KMS-11 (cell line): ENCODE data around the gene E2F2.
"Not testable (repeated sequence)": the region's sequence is repeated elsewhere in the genome, so short reads cannot be mapped to it uniquely, and the experiment has no call there.

Experiments
- H2AFZ ChIP-seq: fragments of 200-600 bp; sonication (generic); 2 replicates; pipeline ENCODE4 v1.6.1; 2016; ENCODE audit warnings: antibody characterized with exemption, mixed run types, low read depth
- H3K27ac ChIP-seq: fragments of 200-600 bp; sonication (generic); 2 replicates; pipeline ENCODE4 v1.6.1; 2016; ENCODE audit warnings: mild to moderate bottlenecking, mixed run types
- H3K27me3 ChIP-seq: fragments of 200-600 bp; sonication (generic); 2 replicates; pipeline ENCODE4 v1.6.1; 2017; ENCODE audit warnings: mild to moderate bottlenecking, low read depth, mixed run types, moderate library complexity; ENCODE audit not compliant: insufficient read depth
- H3K36me3 ChIP-seq: fragments of 200-600 bp; sonication (generic); 2 replicates; pipeline ENCODE4 v1.6.1; 2017; ENCODE audit warnings: mild to moderate bottlenecking, mixed run types; ENCODE audit not compliant: insufficient read depth
- H3K4me1 ChIP-seq: fragments of 200-600 bp; sonication (generic); 2 replicates; pipeline ENCODE4 v1.6.1; 2016; ENCODE audit warnings: mild to moderate bottlenecking, low read depth, mixed run types; ENCODE audit not compliant: poor library complexity, severe bottlenecking
- H3K4me2 ChIP-seq: fragments of 200-600 bp; sonication (generic); 2 replicates; pipeline ENCODE4 v1.7.0; 2016; ENCODE audit warnings: mild to moderate bottlenecking, mixed run types
- H3K4me3 ChIP-seq: fragments of 200-600 bp; sonication (generic); IDR thresholded peaks from 2 replicates; pipeline ENCODE4 v1.6.1; 2017; ENCODE audit warnings: low read depth, low read length, mixed read lengths; ENCODE audit not compliant: insufficient read depth
- H3K79me2 ChIP-seq: fragments of 200-600 bp; sonication (generic); 2 replicates; pipeline ENCODE4 v1.6.1; 2016; ENCODE audit warnings: low read depth, mixed run types; ENCODE audit not compliant: insufficient read depth
- H3K9ac ChIP-seq: fragments of 200-600 bp; sonication (generic); 2 replicates; pipeline ENCODE4 v1.6.1; 2016; ENCODE audit warnings: mild to moderate bottlenecking, mixed run types
- H4K20me1 ChIP-seq: fragments of 200-600 bp; sonication (generic); 2 replicates; pipeline ENCODE4 v1.6.1; 2016; ENCODE audit warnings: mild to moderate bottlenecking, mixed run types; ENCODE audit not compliant: insufficient read depth
- TF ChIP-seq, protein P1 (sequence below): fragments of 200-600 bp; sonication (generic); conservative IDR thresholded peaks from 2 replicates; pipeline ENCODE4 v1.6.1; 2017; ENCODE audit warnings: low read depth, mild to moderate bottlenecking, antibody characterized with exemption, low read length, moderate library complexity, mixed read lengths

Gene E2F2

DNA sequence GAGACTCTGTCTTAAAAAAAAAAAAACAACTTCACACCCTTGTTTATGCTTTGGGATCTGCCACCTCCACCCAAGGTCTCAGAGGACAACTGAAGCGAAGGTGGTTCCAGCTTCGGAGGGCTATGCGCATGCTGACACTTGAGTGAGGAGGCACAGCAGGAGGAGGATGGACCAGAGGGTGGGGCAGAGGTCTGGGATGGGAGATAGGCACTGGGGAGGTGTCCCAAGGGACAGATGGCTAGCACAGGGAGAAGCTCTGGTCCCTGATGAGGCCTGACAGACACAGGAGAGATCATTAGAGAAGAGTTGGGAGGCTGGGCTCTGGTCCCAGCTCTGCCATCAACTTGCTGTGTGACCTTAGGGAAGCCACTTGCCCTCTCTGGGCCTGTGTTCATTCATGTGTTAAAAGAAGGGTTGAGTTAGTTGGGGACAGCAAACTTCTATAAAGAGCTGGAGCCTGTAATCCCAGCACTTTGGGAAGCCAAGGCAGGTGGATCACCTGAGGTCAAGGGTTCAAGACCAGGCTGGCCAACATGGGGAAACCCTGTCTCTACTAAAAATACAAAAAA, 16.8 kb downstream of the E2F2 start:
- H3K4me3 ChIP-seq, result no peak overlapping the region
- TF ChIP-seq, protein P1, sequence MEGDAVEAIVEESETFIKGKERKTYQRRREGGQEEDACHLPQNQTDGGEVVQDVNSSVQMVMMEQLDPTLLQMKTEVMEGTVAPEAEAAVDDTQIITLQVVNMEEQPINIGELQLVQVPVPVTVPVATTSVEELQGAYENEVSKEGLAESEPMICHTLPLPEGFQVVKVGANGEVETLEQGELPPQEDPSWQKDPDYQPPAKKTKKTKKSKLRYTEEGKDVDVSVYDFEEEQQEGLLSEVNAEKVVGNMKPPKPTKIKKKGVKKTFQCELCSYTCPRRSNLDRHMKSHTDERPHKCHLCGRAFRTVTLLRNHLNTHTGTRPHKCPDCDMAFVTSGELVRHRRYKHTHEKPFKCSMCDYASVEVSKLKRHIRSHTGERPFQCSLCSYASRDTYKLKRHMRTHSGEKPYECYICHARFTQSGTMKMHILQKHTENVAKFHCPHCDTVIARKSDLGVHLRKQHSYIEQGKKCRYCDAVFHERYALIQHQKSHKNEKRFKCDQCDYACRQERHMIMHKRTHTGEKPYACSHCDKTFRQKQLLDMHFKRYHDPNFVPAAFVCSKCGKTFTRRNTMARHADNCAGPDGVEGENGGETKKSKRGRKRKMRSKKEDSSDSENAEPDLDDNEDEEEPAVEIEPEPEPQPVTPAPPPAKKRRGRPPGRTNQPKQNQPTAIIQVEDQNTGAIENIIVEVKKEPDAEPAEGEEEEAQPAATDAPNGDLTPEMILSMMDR, result no peak

DNA sequence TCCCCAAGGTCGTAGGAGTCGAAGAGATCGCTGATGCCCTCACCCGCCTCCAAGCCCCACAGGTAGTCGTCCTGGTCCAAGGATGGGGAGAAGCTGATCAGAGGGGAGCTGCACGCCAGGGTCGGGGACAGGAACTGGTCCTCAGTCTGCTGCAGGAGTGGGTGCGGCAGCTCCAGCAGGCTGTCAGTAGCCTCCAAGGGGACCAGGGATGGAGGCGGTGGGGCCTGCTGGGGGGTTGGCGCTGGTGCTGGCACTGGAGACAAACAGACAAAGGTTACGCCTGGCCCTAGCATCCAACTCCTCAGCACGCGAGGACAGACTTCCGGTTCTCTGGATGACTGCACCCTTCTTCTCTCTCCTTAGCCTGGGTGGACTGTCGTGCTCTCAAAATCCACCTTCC, 21.1 kb downstream of the E2F2 start:
- no peak overlapping the region for H3K9ac ChIP-seq
- no peak overlapping the region for H3K4me3 ChIP-seq
- no peak overlapping the region for H3K27ac ChIP-seq
- H3K36me3 ChIP-seq, result peaks cover 2% of the 10 kb centered on the region; the same call in 1 of the 2 replicates
- no peaks in the 10 kb centered on the region for H3K4me1 ChIP-seq
- no peaks in the 10 kb centered on the region for H4K20me1 ChIP-seq
- H2AFZ ChIP-seq, result no peak overlapping the region
- TF ChIP-seq, protein P1, result no peak
- no peak overlapping the region for H3K4me2 ChIP-seq
- H3K79me2 ChIP-seq, result peaks cover 4% of the 10 kb centered on the region; the same call in 1 of the 2 replicates
- no peaks in the 10 kb centered on the region for H3K27me3 ChIP-seq

More for the DNA sequence above, 16.8 kb downstream of the E2F2 start:
- Histone ChIP-seq H4K20me1 (no peaks in the 10 kb centered on the region), H3K27me3 (no peaks in the 10 kb centered on the region), H2AFZ (no peak overlapping the region), H3K4me2 (no peak overlapping the region), H3K4me1 (no peaks in the 10 kb centered on the region), H3K9ac (no peak overlapping the region), H3K36me3 (peaks cover 13% of the 10 kb centered on the region), H3K27ac (no peak overlapping the region), H3K79me2 (peaks cover 12% of the 10 kb centered on the region; the same call in 1 of the 2 replicates)

DNA sequence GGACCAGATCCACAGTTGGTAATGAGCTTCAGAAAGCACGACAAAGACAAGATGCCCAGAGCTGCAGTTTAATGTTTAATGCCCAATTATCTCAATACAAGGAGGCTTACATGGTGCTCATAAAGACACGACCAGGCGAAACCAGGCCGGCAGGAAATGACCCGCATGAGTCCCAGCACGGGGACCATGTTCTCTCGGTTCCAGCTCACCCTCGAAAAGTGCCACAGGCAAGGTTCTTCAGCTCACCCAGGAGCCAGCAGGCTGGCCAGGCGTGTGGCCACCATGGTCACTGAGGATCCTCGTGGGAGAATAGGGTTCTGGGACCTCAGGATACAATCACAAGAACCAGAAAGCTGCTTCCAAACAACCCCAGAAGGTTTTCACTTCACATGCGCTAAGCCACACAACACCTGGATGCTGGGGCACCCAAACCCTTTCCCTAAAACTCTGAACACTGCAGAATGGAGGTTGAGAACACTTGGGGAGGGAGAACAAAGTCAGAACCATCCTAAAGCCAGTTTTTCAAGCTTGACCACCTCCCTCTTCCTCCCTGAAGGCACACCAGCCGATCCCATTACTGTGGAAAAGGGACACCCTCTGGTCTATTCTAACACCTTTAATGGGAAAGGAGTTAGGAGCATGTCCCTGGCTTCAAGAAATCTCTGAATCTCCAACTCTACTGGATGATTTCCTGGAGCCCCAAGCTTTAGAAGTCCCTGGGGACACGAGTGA, 24.5 kb downstream of the E2F2 start:
- no peaks in the 10 kb centered on the region for H3K27me3 ChIP-seq
- no peaks in the 10 kb centered on the region for H4K20me1 ChIP-seq
- H3K27ac ChIP-seq, result no peak overlapping the region
- H2AFZ ChIP-seq, result no peak overlapping the region
- H3K4me2 ChIP-seq, result no peak overlapping the region
- H3K79me2 ChIP-seq, result no peaks in the 10 kb centered on the region; the same call in 1 of the 2 replicates
- H3K4me1 ChIP-seq, result no peaks in the 10 kb centered on the region
- no peaks in the 10 kb centered on the region; the same call in 1 of the 2 replicates for H3K36me3 ChIP-seq
- TF ChIP-seq, protein P1, result no peak
- H3K9ac ChIP-seq, result no peak overlapping the region
- H3K4me3 ChIP-seq, result no peak overlapping the region

DNA sequence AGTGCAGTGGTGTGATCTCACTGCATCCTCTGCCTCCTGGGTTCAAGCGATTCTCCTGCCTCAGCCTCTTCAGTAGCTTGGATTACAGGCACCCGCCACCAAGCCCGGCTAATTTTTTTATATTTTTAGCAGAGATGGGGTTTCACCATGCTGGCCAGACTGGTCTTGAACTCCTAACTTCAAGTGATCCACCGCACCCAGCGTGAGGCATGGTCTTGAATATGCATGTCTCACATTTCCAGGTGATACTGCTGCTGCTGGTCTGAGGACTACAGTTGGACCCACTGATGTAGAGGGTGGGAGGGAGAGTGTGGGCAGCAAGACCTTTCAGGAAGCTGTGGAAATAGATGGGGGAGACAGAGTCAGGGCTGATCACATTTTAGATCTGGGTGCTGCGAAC, 25.2 kb downstream of the E2F2 start:
- Histone ChIP-seq H3K4me2 (no peak overlapping the region), H3K79me2 (no peaks in the 10 kb centered on the region), H3K4me3 (no peak overlapping the region), H3K9ac (no peak overlapping the region), H3K4me1 (no peaks in the 10 kb centered on the region), H3K27ac (no peak overlapping the region), H2AFZ (no peak overlapping the region), H3K36me3 (no peaks in the 10 kb centered on the region; the same call in 1 of the 2 replicates), H3K27me3 (no peaks in the 10 kb centered on the region), H4K20me1 (no peaks in the 10 kb centered on the region)
- TF ChIP-seq, protein P1, result no peak

DNA sequence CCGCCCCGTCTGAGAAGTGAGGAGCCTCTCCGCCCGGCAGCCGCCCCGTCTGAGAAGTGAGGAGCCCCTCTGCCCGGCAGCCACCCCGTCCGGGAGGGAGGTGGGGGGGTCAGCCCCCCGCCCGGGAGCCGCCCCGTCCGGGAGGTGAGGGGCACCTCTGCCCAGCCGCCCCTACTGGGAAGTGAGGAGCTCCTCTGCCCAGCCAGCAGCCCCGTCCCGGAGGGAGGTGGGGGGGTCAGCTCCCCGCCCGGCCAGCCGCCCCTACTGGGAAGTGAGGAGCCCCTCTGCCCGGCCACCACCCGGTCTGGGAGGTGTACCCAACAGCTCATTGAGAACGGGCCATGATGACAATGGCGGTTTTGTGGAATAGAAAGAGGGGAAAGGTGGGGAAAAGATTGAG, 26.9 kb downstream of the E2F2 start:
- H3K27me3 ChIP-seq, H2AFZ ChIP-seq, H3K4me3 ChIP-seq, H3K79me2 ChIP-seq, H3K27ac ChIP-seq, H3K36me3 ChIP-seq, H3K9ac ChIP-seq, H3K4me2 ChIP-seq, H3K4me1 ChIP-seq, H4K20me1 ChIP-seq: not testable (repeated sequence)
